ENCODE results near the gene GNAZ.
"Not testable (repeated sequence)": the region's sequence is repeated elsewhere in the genome, so short reads cannot be mapped to it uniquely, and the experiment has no call there.

Gene GNAZ

GRCh38 chr22:23044570-23044969 lies 25.7 kb upstream of the GNAZ start:
- DNase-seq (ENCODE audit: low read depth), result no peak

GRCh38 chr22:23045461-23045860 lies 24.9 kb upstream of the GNAZ start:
- no peak for DNase-seq (ENCODE audit: low read depth)

- no peak for DNase-seq (ENCODE audit: low read depth)
These were observed 23.1 kb upstream of the GNAZ start for GRCh38 chr22:23047265-23047664.

GRCh38 chr22:23047742-23048141 lies 22.6 kb upstream of the GNAZ start:
- no peak for DNase-seq (ENCODE audit: low read depth)

GRCh38 chr22:23050546-23050945 lies 19.8 kb upstream of the GNAZ start:
- not testable (repeated sequence) for DNase-seq (ENCODE audit: low read depth)

- no peak for DNase-seq (ENCODE audit: low read depth)
These were observed 17.1 kb upstream of the GNAZ start for GRCh38 chr22:23053051-23053707.

- DNase-seq (ENCODE audit: low read depth), result no peak
These were observed 16.3 kb upstream of the GNAZ start for GRCh38 chr22:23053912-23054530.

- DNase-seq (ENCODE audit: low read depth), result no peak
These were observed 15.6 kb upstream of the GNAZ start for GRCh38 chr22:23054531-23055257.

- DNase-seq (ENCODE audit: low read depth), result no peak
These were observed 14.7 kb upstream of the GNAZ start for GRCh38 chr22:23055449-23056179.

- DNase-seq (ENCODE audit: low read depth), result no peak
These were observed 13.0 kb upstream of the GNAZ start for GRCh38 chr22:23057331-23057730.

- DNase-seq (ENCODE audit: low read depth), result no peak
These were observed 12.3 kb upstream of the GNAZ start for GRCh38 chr22:23058063-23058462.

- DNase-seq (ENCODE audit: low read depth), result no peak
These were observed 11.6 kb upstream of the GNAZ start for GRCh38 chr22:23058481-23059283.

GRCh38 chr22:23059284-23059948 lies 10.9 kb upstream of the GNAZ start:
- no peak for DNase-seq (ENCODE audit: low read depth)

GRCh38 chr22:23060612-23061400 lies 9.5 kb upstream of the GNAZ start:
- no peak for DNase-seq (ENCODE audit: low read depth)

- no peak for DNase-seq (ENCODE audit: low read depth)
These were observed 8.6 kb upstream of the GNAZ start for GRCh38 chr22:23061471-23062280.

- no peak for DNase-seq (ENCODE audit: low read depth)
These were observed 7.4 kb upstream of the GNAZ start for GRCh38 chr22:23062616-23063538.

- no peak for DNase-seq (ENCODE audit: low read depth)
These were observed 6.6 kb upstream of the GNAZ start for GRCh38 chr22:23063539-23064380.
